Muscle layer of colon (tissue), 2 donors: ENCODE measurements around the gene SPATA32.
A peak's percentile ranks its signal among the peaks of the same experiment; 100 is the strongest.

Experiments
- H3K27ac ChIP-seq: one replicate; pipeline ENCODE4 v1.7.0; 2013; ENCODE audit warnings: low read depth, mild to moderate bottlenecking, low read length, moderate library complexity
- H3K27me3 ChIP-seq, 2 donors: one replicate each; pipeline ENCODE4 v1.7.0; 2013; ENCODE audit warnings: low read length in 2 of 2, mild to moderate bottlenecking in 2 of 2; ENCODE audit not compliant: insufficient read depth in 2 of 2, control insufficient read depth in 1 of 2
- H3K36me3 ChIP-seq: one replicate; pipeline ENCODE4 v1.7.0; 2013; ENCODE audit warnings: mild to moderate bottlenecking, low read length; ENCODE audit not compliant: insufficient read depth
- H3K4me1 ChIP-seq: one replicate; pipeline ENCODE4 v1.7.0; 2013; ENCODE audit warnings: mild to moderate bottlenecking, low read length; ENCODE audit not compliant: insufficient read depth
- H3K4me3 ChIP-seq, 2 donors: one replicate each; pipeline ENCODE4 v1.7.0; 2013; ENCODE audit warnings: low read length in 2 of 2, low read depth in 1 of 2, mild to moderate bottlenecking in 1 of 2, moderate library complexity in 1 of 2
- H3K9ac ChIP-seq: one replicate; pipeline ENCODE4 v1.7.0; 2013; ENCODE audit warnings: low read length
- H3K9me3 ChIP-seq: one replicate; pipeline ENCODE4 v1.7.0; 2013; ENCODE audit warnings: mild to moderate bottlenecking, low read length
- donor health status: abdominal sarcoma.
- donor health status: Adenocarcinoma of cecum.

SPATA32 gene, protein sequence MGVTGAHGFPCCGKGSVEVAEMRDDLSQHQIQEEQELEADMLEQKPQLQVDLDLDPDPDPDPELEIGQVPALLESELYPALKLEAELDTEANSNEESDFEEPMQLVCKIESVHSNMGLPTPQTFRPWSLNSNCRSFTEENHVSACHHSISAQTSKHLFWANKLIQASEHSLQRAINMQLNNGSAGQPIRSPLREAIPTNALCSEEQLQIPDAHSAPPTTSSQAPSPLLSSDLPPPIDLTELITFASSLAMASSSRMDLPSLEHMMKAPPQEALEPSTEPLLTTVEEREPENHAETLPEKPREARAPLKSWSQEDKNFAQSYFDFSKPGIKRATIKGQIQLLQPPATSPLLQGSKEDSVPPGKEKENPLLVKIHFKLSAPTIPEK

DNA sequence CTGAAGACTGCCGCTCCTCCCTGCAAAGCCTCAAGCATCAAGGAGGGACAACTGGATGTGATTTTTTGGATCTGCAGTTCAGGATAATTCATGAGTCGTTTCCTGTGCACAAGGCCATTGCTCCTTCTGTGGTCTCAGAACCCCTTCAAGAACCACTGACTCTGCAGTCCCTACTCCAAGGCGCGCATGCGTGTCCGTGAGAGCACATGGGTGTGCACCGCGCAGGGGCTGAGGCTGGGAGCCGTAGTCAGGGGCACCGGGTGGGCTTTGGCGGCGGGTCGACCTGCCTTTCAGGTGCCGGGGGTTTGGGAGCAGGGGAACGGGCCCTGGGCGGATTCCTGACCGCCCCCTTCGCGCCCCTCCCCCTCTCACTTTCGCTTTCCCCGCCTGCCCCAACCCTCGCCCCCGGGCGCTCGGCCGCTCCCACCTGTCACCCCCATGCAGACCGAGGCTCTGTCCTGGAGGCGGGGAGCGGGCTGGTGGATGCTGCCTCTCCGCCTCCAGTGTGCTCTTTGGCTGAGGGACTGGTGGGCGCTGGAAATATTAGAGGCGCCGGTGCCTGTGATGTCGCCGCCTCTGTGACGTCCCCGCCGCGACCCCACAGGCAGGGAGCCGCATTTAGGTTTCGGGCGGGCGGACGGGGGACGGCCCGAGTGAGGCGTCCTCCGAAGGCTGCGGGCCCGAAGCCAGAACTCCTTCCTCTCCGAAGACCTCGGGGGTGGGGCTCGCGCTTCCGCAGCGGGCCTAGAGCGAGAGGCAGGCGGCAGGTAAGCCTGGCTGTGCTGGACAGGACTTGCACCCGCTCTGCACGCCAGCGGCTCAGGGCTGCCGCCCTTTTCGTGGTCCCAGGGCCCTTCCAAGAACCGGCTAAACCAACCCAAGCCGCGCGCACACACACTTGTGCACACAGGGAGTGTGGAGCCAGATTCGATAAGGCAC, at the start of gene SPATA32:
Gene SPATA32, minus strand, starts transcription at position 518 of the 939 bp plus-strand sequence. Its CDS starts 78 bp downstream, at position 440.
- Histone ChIP-seq H3K27ac (peak within 1 kb of the TSS; percentile 36), H3K9me3 (no peaks in the 10 kb centered on the region), H3K4me1 (peaks cover 10% of the 10 kb centered on the region), H3K4me3 (peak within 1 kb of the TSS; percentile 55 to 72), H3K27me3 (no peaks in the 10 kb centered on the region), H3K36me3 (peaks cover 38% of the 10 kb centered on the region), H3K9ac (no peak within 1 kb of the TSS)

DNA sequence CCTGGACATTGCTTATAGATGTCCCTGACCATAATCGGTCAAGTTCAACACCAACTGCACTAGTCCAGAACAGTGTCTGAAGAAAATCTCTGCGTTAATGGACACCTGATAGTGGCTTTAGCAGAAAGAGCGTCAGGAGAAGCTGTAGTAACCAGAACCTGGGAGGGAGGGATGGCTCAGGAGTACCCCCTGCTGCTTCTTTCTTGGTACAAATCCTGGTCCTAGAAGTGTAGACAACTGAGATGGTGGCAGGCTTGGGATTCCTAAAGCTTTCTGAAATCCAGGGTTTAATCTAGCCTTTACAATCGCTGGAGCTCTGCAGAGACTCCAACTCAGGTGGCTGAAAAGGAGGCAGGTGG, 49.5 kb upstream of the SPATA32 start:
- H3K9ac ChIP-seq, result peak overlapping the region; percentile 63

DNA sequence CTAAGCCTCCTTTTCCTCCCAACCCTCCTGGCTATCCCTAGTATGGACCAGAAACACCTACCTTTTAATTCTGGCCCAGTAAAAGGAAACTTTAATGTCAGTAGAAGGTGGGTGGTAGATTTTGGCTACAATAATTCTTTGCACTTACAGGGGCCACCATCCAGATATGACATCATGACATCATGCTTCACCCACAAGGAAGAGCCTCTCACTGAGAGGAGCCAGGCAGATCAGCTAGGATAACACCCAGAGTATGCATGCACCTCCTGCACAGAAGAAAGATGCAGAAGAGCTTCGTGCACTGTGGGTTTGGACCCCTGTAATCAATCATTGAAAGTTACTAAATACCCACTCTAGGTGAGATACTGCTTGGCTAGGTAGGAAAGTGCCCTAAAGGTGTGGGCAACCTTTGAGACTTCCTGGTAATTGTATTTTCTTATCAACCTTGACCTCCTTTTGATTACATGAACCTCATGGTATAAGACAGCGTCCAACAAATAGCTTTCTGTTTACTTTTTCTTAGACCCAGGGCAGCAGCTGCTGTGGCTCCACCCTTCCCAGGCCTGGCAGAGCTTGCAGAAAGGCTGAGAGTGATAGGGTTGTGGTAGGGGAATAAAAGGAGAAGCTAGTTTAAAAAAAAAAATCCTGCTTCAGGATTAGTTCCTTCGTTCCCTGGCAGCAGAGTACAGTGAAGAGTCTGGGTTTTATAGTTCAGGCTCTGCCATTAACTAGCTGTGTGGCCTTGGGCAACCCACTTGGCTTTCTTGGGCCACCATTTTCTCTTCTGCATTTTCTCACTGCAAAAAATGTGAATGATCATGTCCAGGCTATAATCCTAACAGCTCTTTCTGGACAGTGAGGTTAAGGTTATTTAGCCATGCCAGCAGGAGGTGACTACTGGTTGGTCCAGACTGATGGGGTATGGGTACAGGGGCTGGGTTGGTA, 48.8 kb upstream of the SPATA32 start:
- Histone ChIP-seq H3K27ac (peak overlapping the region; percentile 99), H3K4me1 (peaks cover 94% of the 10 kb centered on the region), H3K9me3 (no peaks in the 10 kb centered on the region), H3K4me3 (peak overlapping the region in 1 of 2 donors; percentile 49), H3K27me3 (no peaks in the 10 kb centered on the region), H3K36me3 (no peaks in the 10 kb centered on the region), H3K9ac (peak overlapping the region; percentile 63)

More for the DNA sequence above, 49.5 kb upstream of the SPATA32 start:
- H3K9me3 ChIP-seq, result no peaks in the 10 kb centered on the region
- H3K36me3 ChIP-seq, result no peaks in the 10 kb centered on the region
- H3K27me3 ChIP-seq, result no peaks in the 10 kb centered on the region
- H3K4me3 ChIP-seq, result peak overlapping the region in 1 of 2 donors; percentile 49
- H3K27ac ChIP-seq, result peak overlapping the region; percentile 99
- H3K4me1 ChIP-seq, result peaks cover 88% of the 10 kb centered on the region

DNA sequence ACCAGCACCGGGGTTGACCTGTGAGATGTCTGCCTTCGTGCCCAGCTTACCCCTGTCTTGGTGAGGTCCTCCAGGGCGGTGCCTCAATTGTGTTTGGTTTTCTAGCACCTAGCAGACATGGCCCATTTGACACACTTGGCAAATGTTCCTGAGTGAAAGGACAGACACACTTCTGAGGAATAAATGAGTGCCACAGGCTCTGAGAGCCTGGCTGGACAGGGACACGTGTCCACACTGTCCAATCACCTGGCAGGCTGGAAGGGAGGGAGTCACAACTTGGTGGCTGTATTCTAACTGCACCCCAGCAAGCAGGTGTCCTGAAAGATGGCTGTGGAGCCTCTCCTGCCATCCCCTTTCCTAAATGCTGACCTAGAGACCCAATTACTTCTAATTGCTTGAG, 47.5 kb upstream of the SPATA32 start:
- H3K27me3 ChIP-seq, result no peaks in the 10 kb centered on the region
- no peaks in the 10 kb centered on the region for H3K36me3 ChIP-seq
- peak overlapping the region; percentile 19 for H3K27ac ChIP-seq
- H3K9ac ChIP-seq, result no peak overlapping the region
- H3K4me3 ChIP-seq, result no peak overlapping the region
- H3K4me1 ChIP-seq, result peaks cover 91% of the 10 kb centered on the region
- no peaks in the 10 kb centered on the region for H3K9me3 ChIP-seq

DNA sequence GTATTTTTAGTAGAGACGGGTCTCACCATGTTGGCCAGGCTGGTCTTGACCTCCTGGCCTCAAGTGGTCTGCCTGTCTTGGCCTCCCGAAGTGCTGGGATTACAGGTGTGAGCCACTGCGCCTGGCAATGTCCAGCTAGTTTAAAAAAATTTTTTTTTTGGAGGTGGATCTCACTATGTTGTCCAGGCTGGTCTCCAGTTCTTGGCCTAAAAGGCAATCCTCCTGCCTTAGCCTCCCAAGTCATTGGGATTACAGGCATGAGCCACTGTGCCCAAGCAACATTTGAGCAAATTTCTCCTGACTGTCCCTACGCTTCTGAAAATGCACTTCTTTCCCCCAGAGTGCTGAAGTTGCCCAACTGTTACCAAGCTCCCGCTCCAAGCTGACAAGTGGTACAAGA, 46.9 kb upstream of the SPATA32 start:
- Histone ChIP-seq H3K27me3 (no peaks in the 10 kb centered on the region), H3K36me3 (no peaks in the 10 kb centered on the region), H3K9me3 (no peaks in the 10 kb centered on the region), H3K27ac (peak overlapping the region; percentile 19), H3K4me3 (no peak overlapping the region), H3K9ac (no peak overlapping the region), H3K4me1 (peaks cover 85% of the 10 kb centered on the region)

DNA sequence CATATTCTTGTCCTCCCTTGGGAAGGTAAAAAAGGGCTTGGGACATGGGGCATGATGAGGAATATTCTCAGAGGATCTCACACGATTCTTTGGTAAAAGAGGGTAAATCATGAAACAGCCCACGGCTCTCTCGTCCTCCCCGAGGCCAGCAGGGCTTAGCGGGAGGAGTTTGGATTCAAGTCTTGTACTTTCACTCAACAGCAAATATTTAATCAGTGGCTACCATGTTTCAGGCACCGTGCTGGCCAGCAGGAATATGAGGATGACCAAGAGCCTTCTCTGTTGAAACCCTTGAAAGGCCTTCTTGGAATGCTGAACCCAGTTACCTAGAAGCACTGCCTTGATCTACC, 46.1 kb upstream of the SPATA32 start:
- H3K4me3 ChIP-seq, result no peak overlapping the region
- peaks cover 80% of the 10 kb centered on the region for H3K4me1 ChIP-seq
- H3K9ac ChIP-seq, result peak overlapping the region; percentile 3
- H3K27ac ChIP-seq, result peak overlapping the region; percentile 91
- no peaks in the 10 kb centered on the region for H3K36me3 ChIP-seq
- no peaks in the 10 kb centered on the region for H3K27me3 ChIP-seq
- H3K9me3 ChIP-seq, result no peaks in the 10 kb centered on the region

DNA sequence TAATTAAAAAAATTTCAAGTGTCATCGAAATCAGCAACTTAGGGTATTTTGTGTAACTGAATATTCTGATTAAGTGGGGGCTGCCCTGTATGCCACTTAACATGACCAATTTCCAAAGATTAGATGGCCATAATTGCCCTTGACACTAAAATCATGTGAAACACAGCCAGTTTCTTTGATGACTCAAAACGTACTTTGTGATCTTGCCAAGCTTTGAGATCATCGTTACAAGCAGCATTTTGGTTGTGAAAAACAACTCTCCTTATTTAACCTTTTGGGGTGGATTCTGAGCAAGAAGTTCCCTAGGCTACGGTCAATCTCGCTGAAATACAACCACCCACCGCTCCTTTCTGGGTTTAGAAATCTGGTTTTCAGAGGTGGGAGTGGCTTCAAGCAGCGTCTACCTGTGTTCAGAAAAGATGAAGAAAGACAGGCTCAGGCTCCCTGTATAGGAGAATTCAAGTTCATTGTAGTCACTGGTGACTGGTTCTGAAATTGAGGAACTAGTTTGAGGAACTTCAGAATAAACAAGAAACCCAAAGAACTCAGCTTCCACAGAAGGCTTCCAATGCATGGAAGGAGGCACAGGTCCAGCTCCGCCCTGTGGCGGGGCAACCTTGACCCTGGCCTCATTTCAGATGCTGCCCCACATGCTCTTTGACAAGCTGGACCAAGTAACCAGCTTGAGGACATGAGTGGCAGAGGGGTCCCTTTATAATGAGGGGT, 45.6 kb upstream of the SPATA32 start:
- Histone ChIP-seq H3K4me1 (peaks cover 80% of the 10 kb centered on the region), H3K9ac (peak overlapping the region; percentile 3), H3K27me3 (no peaks in the 10 kb centered on the region), H3K27ac (peak overlapping the region; percentile 91), H3K4me3 (no peak overlapping the region), H3K9me3 (no peaks in the 10 kb centered on the region), H3K36me3 (no peaks in the 10 kb centered on the region)

DNA sequence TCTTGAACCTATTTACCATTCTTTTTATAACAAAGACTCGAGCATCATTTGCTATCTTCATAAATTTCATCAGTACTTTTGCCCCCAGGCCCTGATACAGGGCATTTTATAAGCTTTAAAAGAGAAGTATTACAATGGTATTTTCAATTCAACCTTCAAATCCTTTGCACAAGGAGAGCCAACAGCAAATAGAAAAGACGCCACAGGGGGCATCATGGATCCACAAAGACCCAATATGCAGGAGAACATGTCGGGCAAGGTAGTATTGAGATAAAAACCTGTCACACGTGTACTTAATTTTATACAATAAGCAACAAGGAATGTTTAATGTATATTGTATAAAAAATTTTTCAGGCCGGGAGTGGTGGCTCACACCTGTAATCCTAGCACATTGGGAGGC, 44.7 kb upstream of the SPATA32 start:
- Histone ChIP-seq H3K27ac (peak overlapping the region; percentile 91), H3K9ac (peak overlapping the region; percentile 21)

DNA sequence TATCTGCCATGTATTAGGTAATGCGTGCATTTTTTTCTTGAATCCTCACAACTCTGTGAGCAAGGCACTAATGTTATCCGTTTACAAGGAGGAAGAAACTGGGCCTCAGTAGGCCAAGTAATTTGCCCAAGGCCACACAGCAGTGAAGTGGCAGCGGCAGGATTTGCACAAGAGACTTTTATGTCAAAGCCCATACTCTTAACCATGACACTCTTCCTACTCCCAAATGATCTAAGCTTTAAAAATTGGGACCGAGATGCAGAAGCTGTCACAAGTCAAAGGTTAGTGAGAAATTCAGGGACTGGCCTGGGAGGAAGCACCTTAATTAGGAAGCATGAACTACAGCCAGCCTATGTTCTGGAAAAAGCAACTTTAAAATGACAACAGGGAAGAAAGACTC, 44.2 kb upstream of the SPATA32 start:
- Histone ChIP-seq H3K36me3 (no peaks in the 10 kb centered on the region), H3K9me3 (no peaks in the 10 kb centered on the region), H3K4me3 (no peak overlapping the region), H3K4me1 (peaks cover 74% of the 10 kb centered on the region), H3K27ac (peak overlapping the region; percentile 91), H3K27me3 (no peaks in the 10 kb centered on the region), H3K9ac (peak overlapping the region; percentile 21)

More for the DNA sequence above, 44.7 kb upstream of the SPATA32 start:
- Histone ChIP-seq H3K4me3 (no peak overlapping the region), H3K4me1 (peaks cover 80% of the 10 kb centered on the region), H3K27me3 (no peaks in the 10 kb centered on the region), H3K36me3 (no peaks in the 10 kb centered on the region), H3K9me3 (no peaks in the 10 kb centered on the region)

DNA sequence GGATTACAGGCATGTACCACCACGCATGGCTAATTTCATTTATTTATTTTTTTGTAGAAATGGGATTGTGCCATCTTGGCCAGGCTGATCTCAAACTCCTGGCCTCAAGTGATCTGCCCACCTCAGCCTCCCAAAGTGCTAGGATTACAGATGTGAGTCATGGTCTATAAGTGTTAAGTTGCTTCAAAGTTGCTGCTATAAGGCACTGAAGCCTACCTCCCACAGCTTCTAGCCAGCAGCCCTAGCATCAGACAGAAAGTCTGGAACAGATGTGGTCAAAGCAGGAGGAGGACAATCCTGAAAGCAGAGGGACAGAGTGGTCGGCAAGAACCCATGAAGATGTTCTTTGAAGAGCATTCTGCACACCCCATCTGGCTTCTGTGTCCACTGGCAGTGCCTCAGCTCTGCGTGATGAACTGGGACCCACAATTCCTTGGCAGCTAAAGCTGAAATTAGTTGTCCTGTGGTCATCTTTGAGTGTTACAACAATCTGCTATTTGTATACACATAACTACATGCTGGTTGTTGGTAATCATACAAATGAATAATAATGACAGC, 43.7 kb upstream of the SPATA32 start:
- H3K4me1 ChIP-seq, result peaks cover 72% of the 10 kb centered on the region
- H3K27ac ChIP-seq, result peak overlapping the region; percentile 91
- no peaks in the 10 kb centered on the region for H3K9me3 ChIP-seq
- H3K36me3 ChIP-seq, result no peaks in the 10 kb centered on the region
- no peaks in the 10 kb centered on the region for H3K27me3 ChIP-seq
- no peak overlapping the region for H3K4me3 ChIP-seq
- H3K9ac ChIP-seq, result peak overlapping the region; percentile 21
